ENCODE data around the gene ZSWIM4. TPM values are rescaled to one million over a fixed set of nuclear protein-coding genes. Genes with fewer than 3 reads are reported as not detected.

ZSWIM4 gene
- total RNA-seq, 1 donor from 2014 or later: 3.9 TPM

DNA sequence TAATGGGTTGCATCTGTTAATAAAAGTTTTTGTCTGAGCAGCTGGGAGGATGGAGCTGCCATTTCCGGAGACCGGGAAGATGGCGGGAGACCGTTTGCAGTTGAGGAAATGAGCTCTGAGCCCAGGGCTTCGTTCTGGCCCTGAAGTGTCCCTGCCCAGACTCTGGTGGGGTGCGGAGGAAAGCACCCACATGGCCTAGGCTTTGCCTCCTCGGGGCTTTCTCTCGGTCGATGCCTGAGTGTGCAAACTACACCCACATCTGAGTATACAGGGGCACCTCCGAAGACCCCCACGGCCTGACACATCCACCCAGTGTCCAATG, 66.1 kb downstream of the ZSWIM4 start:
- intact Hi-C loops (cut with DNase I): loop anchor here (5.0 to 10.0 kb wide), 2 partner anchors 264 to 577 kb away; no protein-coding TSS in a partner anchor
- DNase-seq (ENCODE audit: low spot score): no peak

DNA sequence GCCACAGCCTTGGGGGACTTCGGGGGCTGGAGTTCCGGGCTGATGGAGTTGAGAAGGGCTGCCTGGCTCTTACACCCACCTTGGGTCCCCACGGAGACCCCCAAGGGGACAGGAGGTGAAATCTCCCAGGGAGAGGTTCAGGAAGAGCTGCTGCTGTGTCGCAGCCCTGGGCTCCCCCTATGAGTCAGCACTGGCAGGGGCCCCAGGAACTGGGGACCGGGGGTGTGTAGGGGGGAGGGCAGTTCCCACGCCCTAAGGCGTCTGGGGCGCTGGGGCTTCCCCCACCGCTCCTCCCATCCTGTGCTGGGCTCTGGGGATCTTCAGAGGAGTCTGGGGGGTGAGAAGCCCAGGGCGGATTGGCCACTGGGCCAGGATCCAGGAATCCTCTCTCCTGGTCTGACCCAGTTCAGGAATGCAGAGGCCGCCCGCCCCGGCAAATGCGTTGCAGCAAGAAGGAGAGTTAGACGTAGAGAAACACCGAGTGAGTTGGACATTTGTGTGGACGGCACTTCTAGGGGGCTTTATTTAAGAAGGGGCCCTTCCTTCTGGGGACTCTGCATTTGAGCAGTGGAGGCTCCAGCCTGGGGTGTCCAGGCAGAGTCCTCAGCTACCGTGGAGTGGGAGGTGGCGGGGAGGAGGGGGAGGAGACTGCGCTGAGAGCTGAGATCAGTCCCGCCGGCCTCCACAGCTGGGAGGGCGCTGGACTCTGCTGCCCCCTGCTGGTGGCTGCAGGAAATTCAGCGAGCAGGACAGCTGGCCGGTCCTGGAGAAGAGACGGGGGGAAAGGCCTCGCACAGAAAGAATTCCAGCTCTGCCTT, 66.7 kb downstream of the ZSWIM4 start:
- intact Hi-C loops (cut with DNase I): loop anchor here (1.0 to 10.0 kb wide), 3 partner anchors 77 to 577 kb away; no protein-coding TSS in a partner anchor
- peak; percentile 98 for DNase-seq (ENCODE audit: low spot score)

GRCh38 chr19:13864046-13864666, 68.9 kb downstream of the ZSWIM4 start:
- intact Hi-C loops (cut with DNase I): loop anchor here (5.0 to 10.0 kb wide), 2 partner anchors 267 to 579 kb away; no protein-coding TSS in a partner anchor
- no peak for DNase-seq (ENCODE audit: low spot score)

- no peak for DNase-seq (ENCODE audit: low spot score)
- intact Hi-C loops (cut with DNase I): loop anchor here (5.0 to 10.0 kb wide), 2 partner anchors 268 to 580 kb away; no protein-coding TSS in a partner anchor
Measured at GRCh38 chr19:13864667-13865570, 69.7 kb downstream of the ZSWIM4 start.

DNA sequence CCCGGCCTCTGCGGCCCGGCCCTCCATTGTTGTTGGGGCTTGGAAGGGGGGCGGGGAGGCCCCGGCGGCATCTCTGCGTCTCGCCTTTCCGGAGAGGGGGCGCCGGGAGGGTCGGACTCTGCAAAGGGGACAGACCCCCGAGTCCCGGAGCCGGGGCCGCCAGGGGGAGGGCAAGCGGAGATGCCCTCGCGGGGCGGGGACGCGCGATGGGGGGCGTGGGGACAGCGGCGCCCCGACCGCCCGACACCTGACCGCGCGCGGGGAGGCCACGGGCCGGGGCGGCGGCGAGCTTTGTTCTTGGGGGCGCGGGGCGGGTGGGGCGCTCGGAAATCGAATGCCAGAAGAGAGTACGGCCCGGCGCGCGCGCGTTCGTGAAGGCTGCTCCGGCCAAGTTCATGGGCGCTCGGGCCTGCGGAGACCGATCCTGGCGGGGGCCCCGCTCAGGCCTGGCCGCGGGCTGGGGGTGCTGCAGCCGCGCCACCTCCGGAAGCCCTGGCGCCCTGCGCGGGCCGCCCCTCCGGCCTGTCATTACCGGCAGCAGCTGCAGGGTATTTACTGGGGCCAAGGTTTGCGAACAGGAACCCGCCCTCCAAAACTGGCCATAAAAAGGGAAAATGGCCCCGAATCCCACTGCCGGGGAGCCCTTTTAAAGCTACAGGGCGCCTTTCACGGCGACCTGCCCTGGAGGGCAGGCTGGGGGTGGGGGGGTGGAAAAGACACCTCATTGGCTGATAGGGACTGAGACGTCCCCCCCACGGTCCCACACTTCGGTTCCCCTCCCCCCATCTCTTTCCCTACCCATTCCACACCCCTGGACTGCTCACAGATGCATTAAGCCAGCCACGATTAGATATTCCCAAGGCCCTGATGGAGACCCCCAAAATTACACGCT, 70.6 kb downstream of the ZSWIM4 start:
- intact Hi-C loops (cut with DNase I): loop anchor here (10.0 kb wide), 1 partner anchor 581 kb away; no protein-coding TSS in a partner anchor
- no peak for DNase-seq (ENCODE audit: low spot score)

GRCh38 chr19:13866463-13867046, 71.3 kb downstream of the ZSWIM4 start:
- intact Hi-C loops (cut with DNase I): loop anchor here (10.0 kb wide), 1 partner anchor 582 kb away; no protein-coding TSS in a partner anchor

GRCh38 chr19:13868663-13869062, 73.4 kb downstream of the ZSWIM4 start:
- DNase-seq (ENCODE audit: low spot score): no peak
- intact Hi-C loops (cut with DNase I): loop anchor here (10.0 kb wide), 1 partner anchor 584 kb away; no protein-coding TSS in a partner anchor

More at GRCh38 chr19:13866463-13867046, 71.3 kb downstream of the ZSWIM4 start:
- no peak for DNase-seq (ENCODE audit: low spot score)

GRCh38 chr19:13869281-13869680, 74.0 kb downstream of the ZSWIM4 start:
- intact Hi-C loops (cut with DNase I): loop anchor here (10.0 kb wide), 1 partner anchor 584 kb away; no protein-coding TSS in a partner anchor
- no peak for DNase-seq (ENCODE audit: low spot score)

DNA sequence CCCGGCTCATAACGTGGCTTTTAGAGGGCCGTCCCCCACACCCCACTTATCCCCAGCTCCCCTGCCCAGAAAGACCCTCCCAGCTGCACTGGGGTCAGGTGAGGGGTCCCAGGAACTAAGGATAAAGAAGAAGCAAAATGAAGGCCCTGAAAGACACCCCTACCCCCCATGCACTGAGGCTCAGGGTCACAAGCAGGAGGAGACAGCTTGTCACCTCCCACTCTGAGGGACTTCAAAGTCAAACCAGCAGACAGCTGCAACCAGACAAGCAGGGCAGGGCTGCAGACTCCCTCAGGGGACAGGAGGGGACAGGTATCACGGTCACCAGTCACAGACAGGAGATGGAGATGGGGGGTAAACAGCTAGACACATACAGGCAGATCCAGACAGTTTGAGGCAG, 75.6 kb downstream of the ZSWIM4 start:
- no peak for DNase-seq (ENCODE audit: low spot score)
- intact Hi-C loops (cut with DNase I): no loop called here

DNA sequence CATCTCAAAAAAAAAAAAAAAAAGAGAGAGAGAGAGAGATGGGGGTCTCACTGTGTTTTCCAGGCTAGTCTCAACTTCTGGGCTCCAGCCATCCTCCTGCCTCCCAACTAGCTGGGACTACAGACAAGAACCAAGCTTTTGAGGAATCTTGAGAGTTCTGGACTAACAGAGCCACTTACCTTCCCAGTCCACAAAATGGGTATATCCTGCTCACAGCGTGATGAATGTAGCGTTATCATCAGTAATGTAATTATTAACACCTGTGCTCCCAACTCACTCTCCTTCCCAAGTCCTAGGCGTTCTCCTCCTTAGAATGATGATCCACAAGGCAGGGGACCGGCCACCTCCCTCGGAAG, 77.1 kb downstream of the ZSWIM4 start:
- intact Hi-C loops (cut with DNase I): no loop called here
- no peak for DNase-seq (ENCODE audit: low spot score)

GRCh38 chr19:13872695-13873389, 77.6 kb downstream of the ZSWIM4 start:
- intact Hi-C loops (cut with DNase I): no loop called here
- DNase-seq (ENCODE audit: low spot score): no peak

DNA sequence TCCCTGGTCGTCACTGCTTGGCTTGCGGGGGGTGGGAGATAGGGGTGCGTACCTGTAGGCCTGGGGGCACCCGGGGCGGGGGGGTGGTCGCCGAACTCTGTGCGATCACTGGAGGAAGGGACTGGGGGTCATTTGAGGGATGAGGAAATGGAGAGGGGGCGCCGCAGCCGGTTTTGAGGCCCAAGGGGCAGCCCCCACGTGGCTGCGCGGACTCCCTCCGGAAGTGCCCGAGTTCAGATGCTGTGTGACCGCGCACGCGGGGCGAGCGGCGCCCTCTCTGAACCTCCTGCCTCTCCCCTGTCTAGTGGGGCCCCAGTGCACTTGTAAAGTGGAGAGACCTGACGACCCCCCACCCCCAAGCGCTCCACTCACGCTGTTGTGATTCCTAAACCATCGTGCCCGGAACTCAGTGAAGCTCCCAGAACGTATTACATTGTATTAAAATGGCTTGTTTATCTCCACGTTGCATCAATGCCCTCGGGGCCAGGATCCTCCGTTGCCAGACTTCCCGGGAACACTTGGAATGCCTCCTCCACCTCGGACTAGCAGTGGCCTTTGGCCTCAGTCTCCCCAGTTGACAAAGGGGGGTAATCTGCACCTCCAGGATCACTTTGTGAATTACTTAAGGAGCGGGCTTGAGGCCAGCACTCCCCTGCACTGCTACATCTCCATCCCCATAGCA, 78.7 kb downstream of the ZSWIM4 start:
- no peak for DNase-seq (ENCODE audit: low spot score)
- intact Hi-C loops (cut with DNase I): no loop called here

- intact Hi-C loops (cut with DNase I): no loop called here
- no peak for DNase-seq (ENCODE audit: low spot score)
Measured at GRCh38 chr19:13875824-13876223, 80.6 kb downstream of the ZSWIM4 start.

GRCh38 chr19:13876834-13877233, 81.6 kb downstream of the ZSWIM4 start, which contains the start of gene NANOS3:
Gene NANOS3 (plus strand): TSS chr19:13877134. CDS start chr19:13877249, 115 bp downstream.
- intact Hi-C loops (cut with DNase I): no loop called here
- no peak for DNase-seq (ENCODE audit: low spot score)

- intact Hi-C loops (cut with DNase I): no loop called here
- DNase-seq (ENCODE audit: low spot score): no peak
Measured at GRCh38 chr19:13877303-13877702, 82.1 kb downstream of the ZSWIM4 start.

GRCh38 chr19:13880059-13881043, 85.1 kb downstream of the ZSWIM4 start:
- intact Hi-C loops (cut with DNase I): loop anchor here (1.0 to 10.0 kb wide), 3 partner anchors 164 to 467 kb away; partner anchors contain the start of gene MISP3
- DNase-seq (ENCODE audit: low spot score): peak; percentile 99
